Gastrocnemius medialis (tissue), 4 donors: Measurements from ENCODE around the gene LAMC3. TPM values are rescaled to one million over a fixed set of nuclear protein-coding genes. Genes with fewer than 3 reads are reported as not detected.

Experiments used
- ATAC-seq, 2 donors: fragments of 150-250 bp; one replicate each; pipeline ENCODE4 v1.9.1; 2016
- DNase-seq, 2 donors: peaks; one replicate each; pipeline ENCODE4 v3.0.0-alpha.2; 2019
- H3K27ac ChIP-seq, 4 donors: fragments of 200-600 bp; sonication (generic); 1 replicate in 1 of 4; 2 replicates in 3 of 4; pipeline ENCODE4 v1.5.1; 2016 to 2018; ENCODE audit warnings: mild to moderate bottlenecking in 2 of 4, moderate library complexity in 1 of 4
- H3K27me3 ChIP-seq, 3 donors: fragments of 200-600 bp; sonication (generic) in 2 of 3; 1 replicate in 1 of 3; 2 replicates in 2 of 3; pipeline versions ENCODE4 v1.5.1 to v1.6.0; 2016 to 2019; ENCODE audit warnings: mild to moderate bottlenecking in 1 of 3, moderate library complexity in 1 of 3
- H3K36me3 ChIP-seq, 2 donors: fragments of 200-600 bp; sonication (generic) in 1 of 2; one replicate each; pipeline ENCODE4 v1.5.1; 2017 to 2018
- H3K4me1 ChIP-seq, 2 donors: fragments of 200-600 bp; sonication (generic) in 1 of 2; one replicate each; pipeline ENCODE4 v1.5.1; 2016 to 2017; ENCODE audit warnings: mild to moderate bottlenecking in 2 of 2
- H3K4me3 ChIP-seq, 4 donors: fragments of 200-600 bp; sonication (generic) in 3 of 4; 1 replicate in 1 of 4; 2 replicates in 3 of 4; pipeline ENCODE4 v1.5.1; 2016 to 2019; ENCODE audit warnings: mild to moderate bottlenecking in 2 of 4
- H3K9me3 ChIP-seq, 3 donors: fragments of 200-600 bp; sonication (generic) in 2 of 3; 1 replicate in 1 of 3; 2 replicates in 2 of 3; pipeline ENCODE4 v1.5.1; 2016 to 2019
- CTCF ChIP-seq, 5 experiments: fragments of 450-650 bp in 3 of 5; fragments of 200-600 bp in 2 of 5; sonication (generic) in 2 of 5; IDR thresholded peaks in 4 of 5; conservative IDR thresholded peaks in 1 of 5; 1 replicate in 4 of 5; 2 replicates in 1 of 5; pipeline ENCODE4 v1.5.1; 2016 to 2019; ENCODE audit warnings: antibody characterized with exemption in 5 of 5, mild to moderate bottlenecking in 3 of 5, moderate library complexity in 3 of 5
- POLR2A ChIP-seq, 2 donors: fragments of 450-650 bp; IDR thresholded peaks; one replicate each; pipeline ENCODE4 v1.6.1; 2017; ENCODE audit warnings: antibody characterized with exemption in 2 of 2, mild to moderate bottlenecking in 2 of 2, moderate library complexity in 2 of 2
- in situ Hi-C, 4 donors: fragments of 200-750 bp; cut with MboI; loops; one replicate each; pipeline versions ENCODE4 v1.15.0 to v1.8.0; 2017; ENCODE audit warnings: low sequenced_read_pairs in 4 of 4
- intact Hi-C: fragments of 100-400 bp; cut with DNase I; formaldehyde crosslinking; loops from one replicate; pipeline ENCODE4 v1.15.1; 2023; ENCODE audit warnings: low total_unique reads
- total RNA-seq, 4 donors: library from RNA; depleted of rRNA; stranded (reverse); fragments of >200 nt; gene quantifications; one replicate each; pipeline versions ENCODE4 v1.1.0 to v1.2.3, GENCODE V29; 2016

The LAMC3 gene
- total RNA-seq, 4 donors from 2014 or later: 0.07 to 1.5 (median 0.72) TPM

- Histone ChIP-seq H3K27ac (peak within 1 kb of the TSS; percentile 81 to 93 (median 91)), H3K4me3 (peak within 1 kb of the TSS; percentile 91 to 98 (median 94)), H3K36me3 (peaks cover 0 to 30% of the 10 kb centered on the region in 2 donors), H3K9me3 (no peaks in the 10 kb centered on the region), H3K4me1 (peaks cover 20 to 21% of the 10 kb centered on the region in 2 donors), H3K27me3 (no peaks in the 10 kb centered on the region)
- peak in 2 of 5 experiments; percentile 29 to 42 for TF ChIP-seq CTCF (IDR thresholded peaks at IDR 0.05 in 4 of 5, conservative IDR thresholded peaks at IDR 0.05 in 1 of 5)
- TF ChIP-seq POLR2A (IDR thresholded peaks at IDR 0.05): peak; percentile 71 to 82
- DNase-seq: peak; percentile 98
- in situ Hi-C loops (loop anchor here in 1 of 4 donors (25.0 kb wide), 1 partner anchor 1162 kb away; no protein-coding TSS in a partner anchor), intact Hi-C loops (no loop called here)
- peak; percentile 95 to 96 for ATAC-seq
Observed at GRCh38 chr9:131125288-131126058, 116.5 kb downstream of the LAMC3 start, which contains the start of gene NUP214. Gene NUP214 (plus strand): TSS chr9:131125586. CDS start chr9:131125705, 119 bp downstream.

- intact Hi-C loops: no loop called here
- ATAC-seq: peak; percentile 32 to 45
Observed at GRCh38 chr9:131126059-131126426, 117.1 kb downstream of the LAMC3 start.

GRCh38 chr9:131129183-131129582 lies 120.2 kb downstream of the LAMC3 start:
- Histone ChIP-seq H3K9me3 (no peaks in the 10 kb centered on the region), H3K27ac (no peak overlapping the region), H3K27me3 (no peaks in the 10 kb centered on the region), H3K36me3 (peaks cover 7 to 67% of the 10 kb centered on the region in 2 donors), H3K4me1 (peaks cover 20 to 21% of the 10 kb centered on the region in 2 donors), H3K4me3 (no peak overlapping the region)
- TF ChIP-seq CTCF (IDR thresholded peaks at IDR 0.05 in 4 of 5, conservative IDR thresholded peaks at IDR 0.05 in 1 of 5) (no peak), POLR2A (IDR thresholded peaks at IDR 0.05) (no peak)
- intact Hi-C loops: no loop called here
- in situ Hi-C loops: loop anchor here in 1 of 4 donors (25.0 kb wide), 1 partner anchor 1158 kb away; no protein-coding TSS in a partner anchor
- DNase-seq: no peak
- no peak for ATAC-seq

More at GRCh38 chr9:131126059-131126426, 117.1 kb downstream of the LAMC3 start:
- TF ChIP-seq CTCF (IDR thresholded peaks at IDR 0.05 in 4 of 5, conservative IDR thresholded peaks at IDR 0.05 in 1 of 5) (no peak), POLR2A (IDR thresholded peaks at IDR 0.05) (no peak)
- Histone ChIP-seq H3K9me3 (no peaks in the 10 kb centered on the region), H3K36me3 (peaks cover 0 to 36% of the 10 kb centered on the region in 2 donors), H3K4me1 (peaks cover 20 to 21% of the 10 kb centered on the region in 2 donors), H3K27ac (peak overlapping the region; percentile 81 to 93 (median 91)), H3K4me3 (peak overlapping the region; percentile 91 to 98 (median 94)), H3K27me3 (no peaks in the 10 kb centered on the region)
- in situ Hi-C loops: loop anchor here in 1 of 4 donors (25.0 kb wide), 1 partner anchor 1161 kb away; no protein-coding TSS in a partner anchor
- DNase-seq: no peak

GRCh38 chr9:131138676-131139075 lies 129.7 kb downstream of the LAMC3 start:
- in situ Hi-C loops (loop anchor here in 1 of 4 donors (25.0 kb wide), 1 partner anchor 1149 kb away; no protein-coding TSS in a partner anchor), intact Hi-C loops (no loop called here)
- H3K36me3 ChIP-seq: peaks cover 0 to 97% of the 10 kb centered on the region in 2 donors
- no peak overlapping the region for H3K27ac ChIP-seq
- TF ChIP-seq POLR2A (IDR thresholded peaks at IDR 0.05): no peak
- no peak for TF ChIP-seq CTCF (IDR thresholded peaks at IDR 0.05 in 4 of 5, conservative IDR thresholded peaks at IDR 0.05 in 1 of 5)
- no peaks in the 10 kb centered on the region for H3K27me3 ChIP-seq
- DNase-seq (no peak), ATAC-seq (no peak)
- no peaks in the 10 kb centered on the region for H3K4me1 ChIP-seq
- no peak overlapping the region for H3K4me3 ChIP-seq
- no peaks in the 10 kb centered on the region for H3K9me3 ChIP-seq
